Measurements from ENCODE around the gene ZNF134. TPM values are rescaled to one million over a fixed set of nuclear protein-coding genes. Genes with fewer than 3 reads are reported as not detected.

Gene ZNF134
- total RNA-seq, 1 donor from 2014 or later: 27.1 TPM

DNA sequence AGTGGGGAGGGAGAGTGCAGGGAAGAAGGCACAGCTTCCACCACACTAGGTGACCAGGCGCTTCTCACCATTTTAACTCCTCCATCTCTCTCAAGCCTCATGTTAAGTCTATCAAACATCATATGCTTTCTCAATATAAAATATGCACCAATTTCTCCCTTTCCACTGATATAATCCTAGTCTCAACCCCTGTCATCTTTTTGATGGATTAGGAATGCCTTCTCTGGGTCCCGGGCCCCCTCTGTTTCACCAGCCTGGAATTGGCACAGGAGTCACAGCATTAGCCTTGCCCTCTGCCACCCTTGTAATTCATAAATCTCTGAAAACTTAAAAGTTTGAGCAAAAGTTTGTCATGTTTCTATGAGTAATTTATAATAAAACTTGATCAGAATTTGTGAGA, 54.6 kb downstream of the ZNF134 start, which contains the start of gene ZSCAN4:
Gene ZSCAN4, plus strand, starts transcription at position 301 of the 400 bp plus-strand sequence. CDS start 7,211 bp downstream, outside the sequence.
- Mint-ChIP-seq H3K36me3 (no peaks in the 10 kb centered on the region), H3K4me1 (ENCODE audit: unreplicated experiment) (peaks cover 4% of the 10 kb centered on the region)

DNA sequence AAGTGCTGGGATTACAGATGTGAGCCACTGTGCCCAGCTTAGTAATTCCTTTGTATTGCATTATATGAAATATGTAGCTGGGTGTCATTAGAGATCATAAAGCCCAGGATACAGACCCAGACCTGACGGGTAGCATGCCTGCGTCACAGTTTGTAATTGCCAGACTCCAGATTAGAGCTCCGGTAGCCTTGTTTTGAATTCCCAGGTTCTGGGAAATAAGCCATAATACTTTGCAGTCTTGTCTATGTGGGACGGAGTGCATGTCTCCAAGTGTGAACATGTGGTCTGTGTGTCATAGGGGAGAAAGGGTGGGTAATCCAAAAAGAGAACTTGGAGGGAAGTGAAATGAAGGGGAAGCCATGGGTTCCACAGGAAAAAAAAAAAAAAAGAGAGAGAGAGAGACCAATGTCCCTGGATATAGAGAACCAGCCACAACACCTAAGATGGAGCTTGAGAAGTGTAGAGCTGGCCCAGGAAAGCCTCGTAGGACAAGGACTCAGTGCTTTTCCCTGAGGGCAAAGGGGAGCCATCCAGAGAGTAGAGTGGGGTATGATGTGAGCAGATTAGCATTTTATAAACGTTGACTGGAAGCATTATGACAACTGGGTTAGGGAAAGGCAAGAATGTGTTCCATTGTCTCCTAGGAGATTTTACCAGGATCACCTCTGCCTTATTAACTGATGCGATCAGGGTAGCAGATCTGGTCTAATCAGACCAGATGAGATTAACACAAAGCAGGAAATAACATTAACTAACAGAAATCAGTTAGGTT, 57.3 kb downstream of the ZNF134 start:
- no peak for DNase-seq (ENCODE audit: extremely low spot score, unreplicated experiment)
- Mint-ChIP-seq H3K27ac (no peak overlapping the region), H3K36me3 (no peaks in the 10 kb centered on the region), H3K9me3 (no peaks in the 10 kb centered on the region), H3K4me3 (no peak overlapping the region), H3K27me3 (peaks cover 21% of the 10 kb centered on the region), H3K4me1 (ENCODE audit: unreplicated experiment) (no peaks in the 10 kb centered on the region)
- TF ChIP-seq, protein P1, sequence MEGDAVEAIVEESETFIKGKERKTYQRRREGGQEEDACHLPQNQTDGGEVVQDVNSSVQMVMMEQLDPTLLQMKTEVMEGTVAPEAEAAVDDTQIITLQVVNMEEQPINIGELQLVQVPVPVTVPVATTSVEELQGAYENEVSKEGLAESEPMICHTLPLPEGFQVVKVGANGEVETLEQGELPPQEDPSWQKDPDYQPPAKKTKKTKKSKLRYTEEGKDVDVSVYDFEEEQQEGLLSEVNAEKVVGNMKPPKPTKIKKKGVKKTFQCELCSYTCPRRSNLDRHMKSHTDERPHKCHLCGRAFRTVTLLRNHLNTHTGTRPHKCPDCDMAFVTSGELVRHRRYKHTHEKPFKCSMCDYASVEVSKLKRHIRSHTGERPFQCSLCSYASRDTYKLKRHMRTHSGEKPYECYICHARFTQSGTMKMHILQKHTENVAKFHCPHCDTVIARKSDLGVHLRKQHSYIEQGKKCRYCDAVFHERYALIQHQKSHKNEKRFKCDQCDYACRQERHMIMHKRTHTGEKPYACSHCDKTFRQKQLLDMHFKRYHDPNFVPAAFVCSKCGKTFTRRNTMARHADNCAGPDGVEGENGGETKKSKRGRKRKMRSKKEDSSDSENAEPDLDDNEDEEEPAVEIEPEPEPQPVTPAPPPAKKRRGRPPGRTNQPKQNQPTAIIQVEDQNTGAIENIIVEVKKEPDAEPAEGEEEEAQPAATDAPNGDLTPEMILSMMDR (conservative IDR thresholded peaks at IDR 0.05): no peak

More for the DNA sequence above, 54.6 kb downstream of the ZNF134 start, which contains the start of gene ZSCAN4:
- Mint-ChIP-seq H3K27ac (no peak within 1 kb of the TSS), H3K9me3 (no peaks in the 10 kb centered on the region), H3K4me3 (no peak within 1 kb of the TSS), H3K27me3 (peaks cover 19% of the 10 kb centered on the region)
- DNase-seq (ENCODE audit: extremely low spot score, unreplicated experiment): no peak
- TF ChIP-seq, protein P1 (conservative IDR thresholded peaks at IDR 0.05): no peak

GRCh38 chr19:57672466-57672865, 58.4 kb downstream of the ZNF134 start:
- TF ChIP-seq, protein P1 (conservative IDR thresholded peaks at IDR 0.05): no peak
- no peak for DNase-seq (ENCODE audit: extremely low spot score, unreplicated experiment)
- Mint-ChIP-seq H3K27ac (no peak overlapping the region), H3K27me3 (peaks cover 17% of the 10 kb centered on the region), H3K4me3 (no peak overlapping the region), H3K4me1 (ENCODE audit: unreplicated experiment) (no peaks in the 10 kb centered on the region), H3K36me3 (no peaks in the 10 kb centered on the region), H3K9me3 (no peaks in the 10 kb centered on the region)

Other genes with a start within 250 kb of the ZNF134 start
- 23.9 and 28.2 TPM in 2 replicates for gene ZNF548, start 224.4 kb upstream of the ZNF134 start, total RNA-seq (ENCODE audit: low replicate concordance)
- gene ZNF17, start 203.1 kb upstream of the ZNF134 start, total RNA-seq (ENCODE audit: low replicate concordance): 13.3 and 13.9 TPM in 2 replicates
- gene ZNF749, start 178.9 kb upstream of the ZNF134 start, total RNA-seq (ENCODE audit: low replicate concordance): 17.5 and 26.6 TPM in 2 replicates
- gene VN1R1, start 157.1 kb upstream of the ZNF134 start, total RNA-seq (ENCODE audit: low replicate concordance): 0.94 and 1.6 TPM in 2 replicates
- gene ZNF772, start 136.7 kb upstream of the ZNF134 start, total RNA-seq (ENCODE audit: low replicate concordance): 16.6 and 18.0 TPM in 2 replicates
- gene ZNF419, start 126.5 kb upstream of the ZNF134 start, total RNA-seq (ENCODE audit: low replicate concordance): 15.4 and 18.4 TPM in 2 replicates
- 9.6 and 9.8 TPM in 2 replicates for gene ZNF773, start 114.3 kb upstream of the ZNF134 start, total RNA-seq (ENCODE audit: low replicate concordance)
- gene ZNF549, start 86.9 kb upstream of the ZNF134 start, total RNA-seq (ENCODE audit: low replicate concordance): 8.5 and 9.2 TPM in 2 replicates
- 15.9 and 18.7 TPM in 2 replicates for gene ZNF550, start 54.4 kb upstream of the ZNF134 start, total RNA-seq (ENCODE audit: low replicate concordance)
- 9.1 and 10.3 TPM in 2 replicates for gene ZNF416, start 35.3 kb upstream of the ZNF134 start, total RNA-seq (ENCODE audit: low replicate concordance)
- 11.5 and 17.6 TPM in 2 replicates for gene ZIK1, start 30.1 kb upstream of the ZNF134 start, total RNA-seq (ENCODE audit: low replicate concordance)
- 4.8 and 4.9 TPM in 2 replicates for gene ZNF530, start 14.4 kb upstream of the ZNF134 start, total RNA-seq (ENCODE audit: low replicate concordance)
- 15.2 and 26.5 TPM in 2 replicates for gene ZNF211, start 18.9 kb downstream of the ZNF134 start, total RNA-seq (ENCODE audit: low replicate concordance)
- gene ZSCAN4, start 54.7 kb downstream of the ZNF134 start, total RNA-seq (ENCODE audit: low replicate concordance): not detected in 2 replicates
- gene ZNF551, start 67.7 kb downstream of the ZNF134 start, total RNA-seq (ENCODE audit: low replicate concordance): 14.4 and 16.1 TPM in 2 replicates
- 13.2 and 15.4 TPM in 2 replicates for gene ZNF154, start 95.0 kb downstream of the ZNF134 start, total RNA-seq (ENCODE audit: low replicate concordance)
- gene ZNF671, start 113.4 kb downstream of the ZNF134 start, total RNA-seq (ENCODE audit: low replicate concordance): 5.9 and 7.8 TPM in 2 replicates
- gene ZNF776, start 132.6 kb downstream of the ZNF134 start, total RNA-seq (ENCODE audit: low replicate concordance): 23.9 and 29.6 TPM in 2 replicates
- 19.6 and 25.3 TPM in 2 replicates for gene ZNF586, start 155.4 kb downstream of the ZNF134 start, total RNA-seq (ENCODE audit: low replicate concordance)
- 19.0 and 30.4 TPM in 2 replicates for gene ZNF552, start 200.7 kb downstream of the ZNF134 start, total RNA-seq (ENCODE audit: low replicate concordance)
- 20.9 and 25.5 TPM in 2 replicates for gene ZNF587B, start 216.1 kb downstream of the ZNF134 start, total RNA-seq (ENCODE audit: low replicate concordance)
- 48.2 and 61.3 TPM in 2 replicates for gene ZNF587, start 235.6 kb downstream of the ZNF134 start, total RNA-seq (ENCODE audit: low replicate concordance)